ENCODE data around the gene CSNK1G1.

The CSNK1G1 gene

DNA sequence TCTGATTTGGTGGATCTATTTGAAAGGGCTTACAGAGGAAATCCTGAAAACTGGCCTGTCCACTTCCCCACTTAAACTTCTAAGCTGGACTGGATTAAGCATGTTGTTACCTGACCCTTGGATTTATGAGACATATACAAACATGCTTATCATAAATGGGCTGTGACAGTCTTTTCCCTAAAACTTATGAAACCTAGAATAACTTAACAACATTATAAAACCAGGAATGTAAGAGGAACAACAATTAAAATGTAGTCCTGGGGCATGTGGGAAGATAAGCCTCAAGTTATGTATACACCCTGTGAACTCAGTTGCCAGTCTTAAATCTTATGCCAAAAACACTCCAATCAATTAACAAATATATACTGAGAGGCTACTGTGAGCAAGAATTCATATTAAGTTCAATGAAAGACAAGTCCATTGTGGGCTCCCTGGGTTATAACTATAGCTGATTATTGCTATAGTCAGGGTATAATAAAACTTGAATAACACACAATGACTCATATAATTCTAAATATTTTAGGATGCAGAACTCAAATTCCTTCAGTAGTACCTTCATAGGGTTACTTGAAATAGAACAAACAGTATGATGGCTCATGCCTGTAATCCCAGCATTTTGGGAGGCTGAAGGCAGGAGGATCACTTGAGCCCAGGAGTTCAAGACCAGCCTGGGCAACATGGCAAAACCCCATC, 105.9 kb downstream of the CSNK1G1 start:
- Histone ChIP-seq H3K27ac (ENCODE audit: insufficient read depth, low read length, poor library complexity, severe bottlenecking) (no peak overlapping the region), H3K9me3 (ENCODE audit: control insufficient read depth, low read length) (no peaks in the 10 kb centered on the region), H3K27me3 (replicated peaks; ENCODE audit: control insufficient read depth, insufficient read depth, low read length, poor library complexity, severe bottlenecking) (no peaks in the 10 kb centered on the region), H3K4me1 (ENCODE audit: control insufficient read depth, insufficient read depth, low read length, poor library complexity, severe bottlenecking) (no peaks in the 10 kb centered on the region), H3K4me3 (ENCODE audit: insufficient read depth, low read depth, low read length, poor library complexity, severe bottlenecking) (no peak overlapping the region), H3K36me3 (ENCODE audit: control insufficient read depth, insufficient read depth, low read length) (no peaks in the 10 kb centered on the region)
- DNase-seq = no peak

DNA sequence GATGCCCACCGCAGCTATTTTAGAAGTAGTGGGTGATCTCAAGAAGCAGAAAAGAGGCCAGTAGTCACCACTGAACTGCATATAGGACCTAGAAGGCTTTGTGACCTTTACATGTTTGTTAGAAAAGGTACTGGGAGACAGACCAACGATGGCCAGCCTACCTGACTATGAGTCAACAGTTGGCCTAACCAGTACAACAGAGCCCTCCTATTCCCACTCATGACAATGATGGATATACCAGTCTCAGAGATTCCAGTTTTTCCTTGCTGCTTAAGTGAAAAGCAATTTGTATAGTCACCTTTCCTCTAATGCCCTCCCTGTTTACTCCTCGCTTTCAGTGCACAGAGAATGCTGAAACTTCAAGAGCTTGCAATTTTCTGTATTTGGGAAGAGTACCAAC, 106.6 kb downstream of the CSNK1G1 start:
- Histone ChIP-seq H3K27me3 (replicated peaks; ENCODE audit: control insufficient read depth, insufficient read depth, low read length, poor library complexity, severe bottlenecking) (no peaks in the 10 kb centered on the region), H3K4me1 (ENCODE audit: control insufficient read depth, insufficient read depth, low read length, poor library complexity, severe bottlenecking) (no peaks in the 10 kb centered on the region), H3K36me3 (ENCODE audit: control insufficient read depth, insufficient read depth, low read length) (no peaks in the 10 kb centered on the region), H3K9me3 (ENCODE audit: control insufficient read depth, low read length) (no peaks in the 10 kb centered on the region), H3K27ac (ENCODE audit: insufficient read depth, low read length, poor library complexity, severe bottlenecking) (no peak overlapping the region), H3K4me3 (ENCODE audit: insufficient read depth, low read depth, low read length, poor library complexity, severe bottlenecking) (no peak overlapping the region)
- no peak for DNase-seq

DNA sequence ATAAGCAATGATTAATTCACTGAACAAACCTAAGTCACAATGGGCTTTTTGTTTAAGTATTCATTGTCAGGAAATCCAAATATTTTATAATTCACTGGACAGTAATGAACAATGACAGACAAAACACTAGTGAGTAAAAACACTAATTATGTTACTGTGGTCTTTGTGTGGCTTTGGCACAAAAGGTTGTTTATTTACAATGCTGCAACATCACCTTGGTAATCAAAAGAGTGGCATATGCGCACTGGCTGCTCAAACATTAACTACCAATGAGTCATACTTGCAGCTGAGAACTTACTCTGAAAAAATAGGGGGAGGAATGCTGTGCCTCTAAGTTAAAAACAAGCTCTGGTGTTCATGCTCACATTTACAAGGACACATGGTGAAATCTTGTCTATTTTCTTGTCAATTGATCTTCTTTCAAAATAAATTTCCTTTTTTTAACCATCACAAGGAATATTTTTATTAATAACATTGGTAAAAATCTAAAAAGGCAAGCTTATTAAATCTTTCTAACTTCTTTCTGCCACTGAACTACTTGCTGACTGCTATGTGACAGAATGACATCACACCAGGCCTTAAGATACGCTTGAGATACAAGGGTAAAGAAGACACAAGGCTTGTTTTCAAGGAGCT, 107.9 kb downstream of the CSNK1G1 start:
- H3K9me3 ChIP-seq (ENCODE audit: control insufficient read depth, low read length) = no peaks in the 10 kb centered on the region
- H3K36me3 ChIP-seq (ENCODE audit: control insufficient read depth, insufficient read depth, low read length) = no peaks in the 10 kb centered on the region
- no peaks in the 10 kb centered on the region for H3K27me3 ChIP-seq (replicated peaks; ENCODE audit: control insufficient read depth, insufficient read depth, low read length, poor library complexity, severe bottlenecking)
- H3K27ac ChIP-seq (ENCODE audit: insufficient read depth, low read length, poor library complexity, severe bottlenecking) = no peak overlapping the region
- H3K4me1 ChIP-seq (ENCODE audit: control insufficient read depth, insufficient read depth, low read length, poor library complexity, severe bottlenecking) = no peaks in the 10 kb centered on the region
- H3K4me3 ChIP-seq (ENCODE audit: insufficient read depth, low read depth, low read length, poor library complexity, severe bottlenecking) = no peak overlapping the region
- DNase-seq = peak in 2 of 3 donors; percentile 2 to 6

DNA sequence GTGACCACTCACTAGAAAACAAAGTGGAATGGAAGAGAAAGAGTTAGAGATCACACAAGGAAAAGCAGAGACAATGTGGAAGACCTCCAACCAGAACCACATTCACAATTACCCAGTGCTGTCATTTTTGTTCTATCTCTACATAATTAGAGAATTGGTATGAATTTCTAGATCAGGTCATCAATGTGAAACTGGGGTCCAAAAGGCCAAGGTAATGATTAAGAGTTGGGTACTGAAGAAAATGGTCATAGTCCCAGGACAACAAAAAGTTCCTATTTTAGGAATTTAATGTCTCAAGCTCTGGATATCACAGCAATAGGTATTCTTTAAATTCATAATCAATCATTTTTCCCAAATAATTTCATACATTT, 108.5 kb downstream of the CSNK1G1 start:
- Histone ChIP-seq H3K27me3 (replicated peaks; ENCODE audit: control insufficient read depth, insufficient read depth, low read length, poor library complexity, severe bottlenecking) (no peaks in the 10 kb centered on the region), H3K4me1 (ENCODE audit: control insufficient read depth, insufficient read depth, low read length, poor library complexity, severe bottlenecking) (no peaks in the 10 kb centered on the region), H3K9me3 (ENCODE audit: control insufficient read depth, low read length) (no peaks in the 10 kb centered on the region), H3K27ac (ENCODE audit: insufficient read depth, low read length, poor library complexity, severe bottlenecking) (no peak overlapping the region), H3K36me3 (ENCODE audit: control insufficient read depth, insufficient read depth, low read length) (no peaks in the 10 kb centered on the region), H3K4me3 (ENCODE audit: insufficient read depth, low read depth, low read length, poor library complexity, severe bottlenecking) (no peak overlapping the region)
- DNase-seq = no peak

- DNase-seq = peak in 1 of 3 donors; percentile 3
- no peak overlapping the region for H3K27ac ChIP-seq (ENCODE audit: insufficient read depth, low read length, poor library complexity, severe bottlenecking)
Measured at GRCh38 chr15:64246364-64247189, 109.4 kb downstream of the CSNK1G1 start.

DNA sequence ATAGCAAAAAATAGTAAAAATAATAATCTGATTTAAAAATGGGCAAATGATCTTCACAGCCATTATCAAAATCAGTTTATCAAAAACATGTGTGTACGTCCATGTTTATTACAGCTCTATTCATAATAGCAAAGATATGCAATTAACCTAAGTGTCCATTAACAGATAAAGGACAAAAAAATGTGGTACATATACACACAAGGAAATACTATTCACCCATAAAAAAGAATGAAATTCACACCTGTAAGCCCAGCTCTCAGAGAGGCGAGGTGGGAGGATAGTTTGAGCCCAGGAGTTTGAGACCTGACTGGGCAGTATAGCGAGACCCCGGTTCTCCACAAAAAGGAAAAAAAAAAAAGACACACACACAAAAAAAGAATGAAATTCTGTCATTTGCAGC, 110.6 kb downstream of the CSNK1G1 start:
- no peaks in the 10 kb centered on the region for H3K36me3 ChIP-seq (ENCODE audit: control insufficient read depth, insufficient read depth, low read length)
- no peaks in the 10 kb centered on the region for H3K9me3 ChIP-seq (ENCODE audit: control insufficient read depth, low read length)
- H3K4me1 ChIP-seq (ENCODE audit: control insufficient read depth, insufficient read depth, low read length, poor library complexity, severe bottlenecking) = no peaks in the 10 kb centered on the region
- DNase-seq = no peak
- H3K27ac ChIP-seq (ENCODE audit: insufficient read depth, low read length, poor library complexity, severe bottlenecking) = no peak overlapping the region
- no peaks in the 10 kb centered on the region for H3K27me3 ChIP-seq (replicated peaks; ENCODE audit: control insufficient read depth, insufficient read depth, low read length, poor library complexity, severe bottlenecking)
- no peak overlapping the region for H3K4me3 ChIP-seq (ENCODE audit: insufficient read depth, low read depth, low read length, poor library complexity, severe bottlenecking)

More at GRCh38 chr15:64246364-64247189, 109.4 kb downstream of the CSNK1G1 start:
- no peak overlapping the region for H3K4me3 ChIP-seq (ENCODE audit: insufficient read depth, low read depth, low read length, poor library complexity, severe bottlenecking)
- no peaks in the 10 kb centered on the region for H3K9me3 ChIP-seq (ENCODE audit: control insufficient read depth, low read length)
- no peaks in the 10 kb centered on the region for H3K36me3 ChIP-seq (ENCODE audit: control insufficient read depth, insufficient read depth, low read length)
- H3K4me1 ChIP-seq (ENCODE audit: control insufficient read depth, insufficient read depth, low read length, poor library complexity, severe bottlenecking) = no peaks in the 10 kb centered on the region
- H3K27me3 ChIP-seq (replicated peaks; ENCODE audit: control insufficient read depth, insufficient read depth, low read length, poor library complexity, severe bottlenecking) = no peaks in the 10 kb centered on the region

DNA sequence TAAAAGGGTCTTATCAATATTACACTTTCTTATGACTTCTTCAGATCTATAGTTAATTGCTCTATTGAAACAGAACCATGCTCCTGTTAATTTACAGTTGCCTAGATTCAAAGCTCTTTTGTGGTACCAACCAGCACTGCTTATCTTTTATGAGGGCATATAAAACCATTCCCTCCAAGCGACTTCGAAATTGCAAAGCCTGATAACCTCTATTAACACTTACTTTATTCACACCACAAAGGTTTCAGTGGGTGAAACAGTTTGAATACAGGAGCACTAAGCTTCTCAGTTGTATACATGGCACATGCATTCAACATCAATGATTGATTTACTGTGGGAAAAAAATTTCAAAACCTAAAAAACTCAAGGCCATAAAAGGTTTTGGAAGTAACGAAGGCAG, 118.3 kb downstream of the CSNK1G1 start:
- H3K27ac ChIP-seq (ENCODE audit: insufficient read depth, low read length, poor library complexity, severe bottlenecking) = no peak overlapping the region
- H3K9me3 ChIP-seq (ENCODE audit: control insufficient read depth, low read length) = no peaks in the 10 kb centered on the region
- no peaks in the 10 kb centered on the region for H3K27me3 ChIP-seq (replicated peaks; ENCODE audit: control insufficient read depth, insufficient read depth, low read length, poor library complexity, severe bottlenecking)
- H3K4me1 ChIP-seq (ENCODE audit: control insufficient read depth, insufficient read depth, low read length, poor library complexity, severe bottlenecking) = no peaks in the 10 kb centered on the region
- H3K36me3 ChIP-seq (ENCODE audit: control insufficient read depth, insufficient read depth, low read length) = no peaks in the 10 kb centered on the region
- no peak for DNase-seq
- no peak overlapping the region for H3K4me3 ChIP-seq (ENCODE audit: insufficient read depth, low read depth, low read length, poor library complexity, severe bottlenecking)

GRCh38 chr15:64236156-64236894, 119.6 kb downstream of the CSNK1G1 start:
- H3K36me3 ChIP-seq (ENCODE audit: control insufficient read depth, insufficient read depth, low read length) = no peaks in the 10 kb centered on the region
- no peak overlapping the region for H3K4me3 ChIP-seq (ENCODE audit: insufficient read depth, low read depth, low read length, poor library complexity, severe bottlenecking)
- H3K27me3 ChIP-seq (replicated peaks; ENCODE audit: control insufficient read depth, insufficient read depth, low read length, poor library complexity, severe bottlenecking) = no peaks in the 10 kb centered on the region
- no peak for DNase-seq
- H3K27ac ChIP-seq (ENCODE audit: insufficient read depth, low read length, poor library complexity, severe bottlenecking) = no peak overlapping the region
- no peaks in the 10 kb centered on the region for H3K4me1 ChIP-seq (ENCODE audit: control insufficient read depth, insufficient read depth, low read length, poor library complexity, severe bottlenecking)
- no peaks in the 10 kb centered on the region for H3K9me3 ChIP-seq (ENCODE audit: control insufficient read depth, low read length)

DNA sequence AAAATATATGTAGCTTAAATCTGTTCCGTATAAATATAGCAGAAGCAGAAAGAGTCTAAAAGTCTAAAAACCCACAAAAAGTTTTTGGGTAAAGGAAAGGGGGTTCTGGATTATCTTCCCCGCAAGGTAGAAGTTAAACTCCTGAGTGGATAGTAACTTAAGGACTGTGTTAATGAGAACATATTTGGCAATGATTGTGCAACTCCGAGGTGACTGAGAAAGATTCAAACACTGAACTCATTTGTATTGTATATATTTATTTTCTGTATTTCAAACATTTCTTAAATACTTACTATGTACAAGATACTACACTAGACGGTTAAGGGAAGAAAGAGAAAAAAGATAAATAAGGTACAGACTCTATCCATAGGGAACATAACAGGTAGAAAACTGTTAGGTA, 120.4 kb downstream of the CSNK1G1 start:
- no peaks in the 10 kb centered on the region for H3K4me1 ChIP-seq (ENCODE audit: control insufficient read depth, insufficient read depth, low read length, poor library complexity, severe bottlenecking)
- no peak for DNase-seq
- no peak overlapping the region for H3K4me3 ChIP-seq (ENCODE audit: insufficient read depth, low read depth, low read length, poor library complexity, severe bottlenecking)
- no peak overlapping the region for H3K27ac ChIP-seq (ENCODE audit: insufficient read depth, low read length, poor library complexity, severe bottlenecking)
- no peaks in the 10 kb centered on the region for H3K9me3 ChIP-seq (ENCODE audit: control insufficient read depth, low read length)
- H3K36me3 ChIP-seq (ENCODE audit: control insufficient read depth, insufficient read depth, low read length) = no peaks in the 10 kb centered on the region
- no peaks in the 10 kb centered on the region for H3K27me3 ChIP-seq (replicated peaks; ENCODE audit: control insufficient read depth, insufficient read depth, low read length, poor library complexity, severe bottlenecking)
